Fibroblast of lung (primary cell): ENCODE measurements around the gene MATK.

ENCODE experiments used
- EZH2 ChIP-seq: IDR thresholded peaks from 2 replicates; pipeline ENCODE4 v1.5.1; 2012; ENCODE audit warnings: low read length, control low read depth, mild to moderate bottlenecking; ENCODE audit errors: missing control alignments
- TF ChIP-seq, protein P1 (sequence below), 2 donors: IDR thresholded peaks in 1 of 2; conservative IDR thresholded peaks in 1 of 2; 1 replicate in 1 of 2; 2 replicates in 1 of 2; pipeline ENCODE4 v1.5.1; 2011 to 2012; ENCODE audit warnings: low read length in 2 of 2, control low read depth in 1 of 2, inconsistent platforms in 1 of 2, low read depth in 1 of 2, mild to moderate bottlenecking in 1 of 2

DNA sequence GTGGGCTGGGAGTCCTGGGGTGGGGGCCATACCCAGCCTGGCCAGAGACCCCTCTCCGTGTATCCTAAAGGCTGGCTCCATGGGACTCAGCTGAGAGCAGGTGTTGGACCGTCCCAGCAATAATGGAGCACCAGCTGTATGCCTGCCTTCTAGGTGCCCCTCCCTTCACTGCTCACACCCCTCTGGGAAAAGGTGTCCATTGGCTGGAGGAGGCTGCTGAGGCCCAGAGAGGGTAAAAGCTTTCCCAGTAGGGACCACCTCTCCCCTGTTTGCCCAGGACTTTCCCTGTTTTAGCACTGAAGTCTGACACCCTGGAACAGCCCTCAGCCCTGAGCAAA lies 10.8 kb downstream of the MATK start:
- TF ChIP-seq, protein P1, sequence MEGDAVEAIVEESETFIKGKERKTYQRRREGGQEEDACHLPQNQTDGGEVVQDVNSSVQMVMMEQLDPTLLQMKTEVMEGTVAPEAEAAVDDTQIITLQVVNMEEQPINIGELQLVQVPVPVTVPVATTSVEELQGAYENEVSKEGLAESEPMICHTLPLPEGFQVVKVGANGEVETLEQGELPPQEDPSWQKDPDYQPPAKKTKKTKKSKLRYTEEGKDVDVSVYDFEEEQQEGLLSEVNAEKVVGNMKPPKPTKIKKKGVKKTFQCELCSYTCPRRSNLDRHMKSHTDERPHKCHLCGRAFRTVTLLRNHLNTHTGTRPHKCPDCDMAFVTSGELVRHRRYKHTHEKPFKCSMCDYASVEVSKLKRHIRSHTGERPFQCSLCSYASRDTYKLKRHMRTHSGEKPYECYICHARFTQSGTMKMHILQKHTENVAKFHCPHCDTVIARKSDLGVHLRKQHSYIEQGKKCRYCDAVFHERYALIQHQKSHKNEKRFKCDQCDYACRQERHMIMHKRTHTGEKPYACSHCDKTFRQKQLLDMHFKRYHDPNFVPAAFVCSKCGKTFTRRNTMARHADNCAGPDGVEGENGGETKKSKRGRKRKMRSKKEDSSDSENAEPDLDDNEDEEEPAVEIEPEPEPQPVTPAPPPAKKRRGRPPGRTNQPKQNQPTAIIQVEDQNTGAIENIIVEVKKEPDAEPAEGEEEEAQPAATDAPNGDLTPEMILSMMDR (conservative IDR thresholded peaks at IDR 0.05 in 1 of 2, IDR thresholded peaks at IDR 0.05 in 1 of 2; ENCODE audit: low read depth in 1 of 2, low read length in 2 of 2) = no peak
- TF ChIP-seq EZH2 = no peak
